Hepatocyte (in vitro differentiated cells): ENCODE results near the gene GCGR.

Experiments
- EZH2phosphoT487 ChIP-seq: fragments of 200-600 bp; sonication (generic); IDR thresholded peaks from one replicate; pipeline ENCODE4 v1.6.1; 2018; ENCODE audit warnings: antibody characterized with exemption, mild to moderate bottlenecking, low read depth, moderate library complexity; ENCODE audit not compliant: unreplicated experiment, severe bottlenecking
- TF ChIP-seq, protein P1 (sequence below): fragments of 200-600 bp; sonication (generic); IDR thresholded peaks from 2 replicates; pipeline ENCODE4 v1.5.1; 2016; ENCODE audit warnings: antibody characterized with exemption, mild to moderate bottlenecking; ENCODE audit not compliant: poor library complexity

DNA sequence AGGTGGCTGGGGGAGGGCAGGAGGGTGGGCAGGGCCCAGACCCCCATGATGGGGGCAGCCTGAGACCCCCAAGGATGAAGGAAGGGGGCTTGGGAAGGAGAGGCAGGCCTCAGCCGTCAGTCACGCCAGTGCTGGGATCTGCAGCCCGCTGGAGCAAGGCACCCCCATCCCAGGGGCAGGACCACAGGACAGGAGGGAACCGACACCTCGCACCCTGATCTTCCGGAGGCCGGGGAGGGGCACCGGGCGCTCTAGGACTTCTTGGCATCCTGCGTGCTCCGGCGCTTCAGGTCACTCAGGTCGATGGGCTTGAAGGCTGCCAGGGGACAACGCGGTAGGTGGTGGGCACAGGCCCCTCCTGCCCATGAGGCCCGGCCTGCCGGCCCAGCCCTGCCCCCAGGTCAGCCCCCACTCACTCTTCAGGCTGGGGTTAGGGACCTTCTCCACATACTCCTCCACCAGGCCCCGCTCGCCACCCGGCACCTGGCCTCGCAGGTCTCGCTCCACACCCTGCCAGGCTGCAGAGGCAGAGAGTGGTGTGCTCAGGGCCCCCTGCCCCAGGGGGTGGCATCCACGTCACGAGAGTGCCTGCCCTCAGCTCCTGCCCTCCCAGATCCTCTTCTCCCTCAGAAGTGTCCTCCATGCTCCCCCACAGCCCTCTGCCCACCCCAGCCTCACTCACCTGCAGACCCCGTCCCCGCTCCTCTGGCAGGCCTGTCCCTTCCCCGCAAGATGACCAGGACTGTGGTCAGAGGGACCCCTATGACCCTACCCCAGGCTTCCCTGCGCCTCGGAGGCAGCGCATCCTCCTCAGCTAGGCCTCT, 19.3 kb downstream of the GCGR start:
- TF ChIP-seq, protein P1, sequence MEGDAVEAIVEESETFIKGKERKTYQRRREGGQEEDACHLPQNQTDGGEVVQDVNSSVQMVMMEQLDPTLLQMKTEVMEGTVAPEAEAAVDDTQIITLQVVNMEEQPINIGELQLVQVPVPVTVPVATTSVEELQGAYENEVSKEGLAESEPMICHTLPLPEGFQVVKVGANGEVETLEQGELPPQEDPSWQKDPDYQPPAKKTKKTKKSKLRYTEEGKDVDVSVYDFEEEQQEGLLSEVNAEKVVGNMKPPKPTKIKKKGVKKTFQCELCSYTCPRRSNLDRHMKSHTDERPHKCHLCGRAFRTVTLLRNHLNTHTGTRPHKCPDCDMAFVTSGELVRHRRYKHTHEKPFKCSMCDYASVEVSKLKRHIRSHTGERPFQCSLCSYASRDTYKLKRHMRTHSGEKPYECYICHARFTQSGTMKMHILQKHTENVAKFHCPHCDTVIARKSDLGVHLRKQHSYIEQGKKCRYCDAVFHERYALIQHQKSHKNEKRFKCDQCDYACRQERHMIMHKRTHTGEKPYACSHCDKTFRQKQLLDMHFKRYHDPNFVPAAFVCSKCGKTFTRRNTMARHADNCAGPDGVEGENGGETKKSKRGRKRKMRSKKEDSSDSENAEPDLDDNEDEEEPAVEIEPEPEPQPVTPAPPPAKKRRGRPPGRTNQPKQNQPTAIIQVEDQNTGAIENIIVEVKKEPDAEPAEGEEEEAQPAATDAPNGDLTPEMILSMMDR: no peak
- TF ChIP-seq EZH2phosphoT487: no peak
